ENCODE results near the gene NRXN3. TPM values are rescaled to one million over a fixed set of nuclear protein-coding genes. Genes with fewer than 3 reads are reported as not detected.

The NRXN3 gene
- total RNA-seq, 1 donor from 2014 or later: 18.0 TPM

- no peak overlapping the region for H3K9ac ChIP-seq (ENCODE audit: low read length)
Observed at GRCh38 chr14:79036441-79036840, 866.3 kb downstream of the NRXN3 start.

GRCh38 chr14:79037106-79037505, 866.9 kb downstream of the NRXN3 start:
- no peak for FAIRE-seq
- no peaks in the 10 kb centered on the region for H3K27me3 ChIP-seq (ENCODE audit: insufficient read depth, low read length)
- H3K4me3 ChIP-seq (ENCODE audit: insufficient read depth, low read depth, low read length): no peak overlapping the region

More at GRCh38 chr14:79036441-79036840, 866.3 kb downstream of the NRXN3 start:
- Mint-ChIP-seq H3K9me3 (ENCODE audit: unreplicated experiment) (peaks cover 10% of the 10 kb centered on the region), H3K4me3 (ENCODE audit: unreplicated experiment) (no peak overlapping the region), H3K27ac (ENCODE audit: unreplicated experiment) (no peak overlapping the region), H3K27me3 (ENCODE audit: low read depth, unreplicated experiment) (peaks cover 2% of the 10 kb centered on the region), H3K36me3 (ENCODE audit: low read depth, unreplicated experiment) (peaks cover 2% of the 10 kb centered on the region), H3K4me1 (ENCODE audit: low read depth, unreplicated experiment) (no peaks in the 10 kb centered on the region)
- no peaks in the 10 kb centered on the region for H3K9me3 ChIP-seq (ENCODE audit: insufficient read depth, low read depth, low read length)
- DNase-seq (ENCODE audit: low read depth): no peak
- no peak overlapping the region for H3K4me2 ChIP-seq (ENCODE audit: low read length)
- H3K27me3 ChIP-seq (ENCODE audit: insufficient read depth, low read length): no peaks in the 10 kb centered on the region
- no peak overlapping the region for H2AFZ ChIP-seq (ENCODE audit: low read depth, low read length)
- no peaks in the 10 kb centered on the region for H3K4me1 ChIP-seq (ENCODE audit: insufficient read depth, low read length)
- no peaks in the 10 kb centered on the region for H3K36me3 ChIP-seq (ENCODE audit: insufficient read depth, low read length)
- no peak overlapping the region for H3K27ac ChIP-seq (ENCODE audit: low read depth, low read length)
- no peak overlapping the region for H3K4me3 ChIP-seq (ENCODE audit: insufficient read depth, low read depth, low read length)
- no peak for FAIRE-seq
- TF ChIP-seq EZH2 (IDR thresholded peaks at IDR 0.05; ENCODE audit: insufficient read depth, low read length) (no peak), CTCF (IDR thresholded peaks at IDR 0.05; ENCODE audit: insufficient read depth, low read depth, low read length) (no peak)
- no peaks in the 10 kb centered on the region for H4K20me1 ChIP-seq (ENCODE audit: insufficient read depth, low read length)
- H3K79me2 ChIP-seq (ENCODE audit: insufficient read depth, low read length): no peaks in the 10 kb centered on the region

More at GRCh38 chr14:79037106-79037505, 866.9 kb downstream of the NRXN3 start:
- H3K36me3 ChIP-seq (ENCODE audit: insufficient read depth, low read length): no peaks in the 10 kb centered on the region
- Mint-ChIP-seq H3K27ac (ENCODE audit: unreplicated experiment) (no peak overlapping the region), H3K4me3 (ENCODE audit: unreplicated experiment) (no peak overlapping the region), H3K4me1 (ENCODE audit: low read depth, unreplicated experiment) (no peaks in the 10 kb centered on the region), H3K27me3 (ENCODE audit: low read depth, unreplicated experiment) (peaks cover 2% of the 10 kb centered on the region), H3K36me3 (ENCODE audit: low read depth, unreplicated experiment) (peaks cover 2% of the 10 kb centered on the region), H3K9me3 (ENCODE audit: unreplicated experiment) (peaks cover 10% of the 10 kb centered on the region)
- H3K4me1 ChIP-seq (ENCODE audit: insufficient read depth, low read length): no peaks in the 10 kb centered on the region
- DNase-seq (ENCODE audit: low read depth): no peak
- no peak overlapping the region for H3K4me2 ChIP-seq (ENCODE audit: low read length)
- no peak overlapping the region for H3K27ac ChIP-seq (ENCODE audit: low read depth, low read length)
- H3K9me3 ChIP-seq (ENCODE audit: insufficient read depth, low read depth, low read length): no peaks in the 10 kb centered on the region
- no peaks in the 10 kb centered on the region for H3K79me2 ChIP-seq (ENCODE audit: insufficient read depth, low read length)
- H3K9ac ChIP-seq (ENCODE audit: low read length): no peak overlapping the region
- H4K20me1 ChIP-seq (ENCODE audit: insufficient read depth, low read length): no peaks in the 10 kb centered on the region
- TF ChIP-seq EZH2 (IDR thresholded peaks at IDR 0.05; ENCODE audit: insufficient read depth, low read length) (no peak), CTCF (IDR thresholded peaks at IDR 0.05; ENCODE audit: insufficient read depth, low read depth, low read length) (no peak)
- H2AFZ ChIP-seq (ENCODE audit: low read depth, low read length): no peak overlapping the region

Measured in astrocyte (in vitro differentiated cells and primary cell).